Mucosa of gallbladder (tissue), 1 donor: ENCODE data around the gene KANSL3. TPM values are rescaled to one million over a fixed set of nuclear protein-coding genes. Genes with fewer than 3 reads are reported as not detected.

ENCODE experiments used
- total RNA-seq: library from RNA; stranded (reverse); gene quantifications from one replicate; pipeline ENCODE4 v1.2.1, GENCODE V29; 2021
- donor health status: DM: no; HTN: no; CAD: no.

The KANSL3 gene
- total RNA-seq, 1 donor from 2014 or later: 38.7 TPM

Other genes with a start within 250 kb of the KANSL3 start
- 3.7 TPM for gene NEURL3, start 133.0 kb downstream of the KANSL3 start, total RNA-seq
- 30.2 TPM for gene ARID5A, start 101.6 kb downstream of the KANSL3 start, total RNA-seq
- 1.1 TPM for gene FER1L5, start 4.5 kb upstream of the KANSL3 start, total RNA-seq
- 28.0 TPM for gene LMAN2L, start 101.8 kb upstream of the KANSL3 start, total RNA-seq
- gene CNNM4, start 122.6 kb upstream of the KANSL3 start, total RNA-seq: 14.1 TPM
- 65.2 TPM for gene CNNM3, start 178.0 kb upstream of the KANSL3 start, total RNA-seq
- gene ANKRD23, start 205.7 kb upstream of the KANSL3 start, total RNA-seq: 6.9 TPM
- 19.1 TPM for gene ANKRD39, start 219.7 kb upstream of the KANSL3 start, total RNA-seq
- gene SEMA4C, start 231.8 kb upstream of the KANSL3 start, total RNA-seq: 42.3 TPM